NCI-H774 (cell line): ENCODE data around the gene DMAC1.

ENCODE experiments used
- DNase-seq: peaks from one replicate; lab custom pipeline; 2025; lab: John Stamatoyannopoulos, UW

The DMAC1 gene

GRCh38 chr9:7782400-7783120 lies 17.0 kb downstream of the DMAC1 start:
- no peak for DNase-seq

DNA sequence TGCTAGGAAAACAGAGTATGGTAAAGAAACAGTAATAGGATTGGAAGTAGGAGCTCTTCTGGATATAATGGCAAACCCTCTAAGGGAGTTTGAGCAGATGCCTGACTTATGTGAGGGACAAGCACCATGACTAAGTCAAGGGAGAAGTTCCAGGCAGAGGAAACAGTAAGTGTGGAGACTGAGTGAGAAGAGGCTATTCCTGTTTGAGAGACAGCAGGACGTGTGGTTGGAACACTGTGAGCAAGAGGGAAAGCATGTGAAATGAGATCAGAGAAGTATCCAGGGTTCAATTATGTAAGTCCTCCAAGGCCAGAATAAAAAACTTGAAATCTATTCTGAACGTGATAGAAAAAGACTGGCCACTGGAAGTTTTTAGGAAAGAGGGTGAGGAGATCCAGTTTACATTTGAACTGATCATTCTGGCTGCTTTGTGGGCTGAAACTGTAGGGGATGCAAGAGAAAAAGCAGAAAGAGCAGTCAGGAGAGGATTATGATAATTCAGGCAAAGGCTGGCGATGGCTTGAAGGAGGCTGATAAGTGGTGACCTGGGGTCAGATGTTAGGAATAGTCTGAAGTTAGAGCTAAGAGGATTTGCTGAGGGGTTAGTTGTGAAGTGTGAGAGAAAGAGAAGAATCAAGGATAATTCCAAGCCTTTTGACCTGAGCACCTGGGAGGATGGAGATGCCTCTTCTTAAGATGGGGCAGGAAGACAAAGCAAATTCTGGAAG lies 19.2 kb downstream of the DMAC1 start:
- no peak for DNase-seq

GRCh38 chr9:7778851-7779600 lies 20.6 kb downstream of the DMAC1 start:
- no peak for DNase-seq

GRCh38 chr9:7777771-7778170 lies 21.8 kb downstream of the DMAC1 start:
- DNase-seq, result peak; percentile 53

- no peak for DNase-seq
Measured at GRCh38 chr9:7770111-7770510, 29.5 kb downstream of the DMAC1 start.

DNA sequence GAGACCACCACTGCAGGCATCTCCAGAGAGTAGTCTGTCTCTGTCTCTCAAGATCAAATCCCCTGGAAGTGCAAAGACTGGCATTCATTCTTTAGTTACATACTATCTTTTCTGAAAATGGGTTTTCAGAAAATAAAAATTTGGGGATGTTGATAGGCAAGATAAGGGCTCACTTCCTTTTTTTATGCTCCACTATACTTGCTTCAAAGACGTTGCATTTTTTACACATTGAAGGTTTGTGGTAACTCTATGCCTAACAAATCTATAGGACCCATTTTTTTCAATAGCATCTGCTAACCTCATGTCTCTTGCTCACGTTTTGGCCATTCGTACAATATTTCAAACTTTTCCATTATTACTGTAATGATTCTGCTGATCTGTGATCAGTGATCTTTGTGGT lies 37.0 kb downstream of the DMAC1 start:
- no peak for DNase-seq

- no peak for DNase-seq
Measured at GRCh38 chr9:7760014-7760415, 39.6 kb downstream of the DMAC1 start.

GRCh38 chr9:7756088-7756487 lies 43.5 kb downstream of the DMAC1 start:
- DNase-seq, result no peak

GRCh38 chr9:7752481-7752880 lies 47.1 kb downstream of the DMAC1 start:
- DNase-seq, result no peak
